Hindlimb muscle (tissue), 1 donor: Measurements from ENCODE around the gene PPM1D. TPM values are rescaled to one million over a fixed set of nuclear protein-coding genes. Genes with fewer than 3 reads are reported as not detected.
"Not testable (repeated sequence)": the region's sequence is repeated elsewhere in the genome, so short reads cannot be mapped to it uniquely, and the experiment has no call there.

Experiments
- DNase-seq: peaks from one replicate; pipeline ENCODE4 v3.0.0-alpha.2; 2013
- polyA plus RNA-seq: library from polyadenylated mRNA; unstranded; fragments of 120-200 nt; gene quantifications from one replicate; pipeline ENCODE4 v1.2.1, GENCODE V29; 2013; ENCODE audit not compliant: insufficient read length

The PPM1D gene
- polyA plus RNA-seq, 1 donor = 9.7 TPM

- DNase-seq = no peak
These were observed 23.4 kb downstream of the PPM1D start for GRCh38 chr17:60623415-60623814.

GRCh38 chr17:60627124-60627523 is 27.1 kb downstream of the PPM1D start:
- DNase-seq = no peak

GRCh38 chr17:60628252-60628889 is 28.4 kb downstream of the PPM1D start:
- no peak for DNase-seq

- DNase-seq = no peak
These were observed 29.1 kb downstream of the PPM1D start for GRCh38 chr17:60629120-60629519.

- peak; percentile 24 for DNase-seq
These were observed 30.4 kb downstream of the PPM1D start for GRCh38 chr17:60630352-60630751.

GRCh38 chr17:60631119-60631518 is 31.1 kb downstream of the PPM1D start:
- DNase-seq = no peak

GRCh38 chr17:60637683-60638082 is 37.7 kb downstream of the PPM1D start:
- DNase-seq = no peak

GRCh38 chr17:60639019-60639330 is 39.0 kb downstream of the PPM1D start:
- DNase-seq = no peak

- DNase-seq = no peak
These were observed 40.5 kb downstream of the PPM1D start for GRCh38 chr17:60640503-60640902.

- no peak for DNase-seq
These were observed 41.1 kb downstream of the PPM1D start for GRCh38 chr17:60641126-60641525.

- peak; percentile 59 for DNase-seq
These were observed 41.8 kb downstream of the PPM1D start for GRCh38 chr17:60641810-60642220.

GRCh38 chr17:60645918-60646523 is 46.0 kb downstream of the PPM1D start:
- no peak for DNase-seq

- no peak for DNase-seq
These were observed 46.7 kb downstream of the PPM1D start for GRCh38 chr17:60646701-60647100.

GRCh38 chr17:60647705-60648104 is 47.7 kb downstream of the PPM1D start:
- no peak for DNase-seq

- no peak for DNase-seq
These were observed 52.7 kb downstream of the PPM1D start for GRCh38 chr17:60652454-60653247.

GRCh38 chr17:60653569-60653968 is 53.6 kb downstream of the PPM1D start:
- DNase-seq = no peak

GRCh38 chr17:60656499-60656898 is 56.5 kb downstream of the PPM1D start:
- DNase-seq = no peak

GRCh38 chr17:60659156-60659555 is 59.2 kb downstream of the PPM1D start:
- DNase-seq = no peak

- DNase-seq = no peak
These were observed 61.5 kb downstream of the PPM1D start for GRCh38 chr17:60661489-60661888.

- DNase-seq = no peak
These were observed 64.0 kb downstream of the PPM1D start for GRCh38 chr17:60664022-60664421.

GRCh38 chr17:60665602-60666001 is 65.6 kb downstream of the PPM1D start:
- DNase-seq = no peak

- DNase-seq = not testable (repeated sequence)
These were observed 68.7 kb downstream of the PPM1D start for GRCh38 chr17:60668741-60669140.

- no peak for DNase-seq
These were observed 71.5 kb downstream of the PPM1D start for GRCh38 chr17:60671482-60671881.

GRCh38 chr17:60674637-60675036 is 74.6 kb downstream of the PPM1D start:
- DNase-seq = not testable (repeated sequence)
